ENCODE results near the gene NGF.
"Not testable (repeated sequence)": the region's sequence is repeated elsewhere in the genome, so short reads cannot be mapped to it uniquely, and the experiment has no call there.

NGF gene

DNA sequence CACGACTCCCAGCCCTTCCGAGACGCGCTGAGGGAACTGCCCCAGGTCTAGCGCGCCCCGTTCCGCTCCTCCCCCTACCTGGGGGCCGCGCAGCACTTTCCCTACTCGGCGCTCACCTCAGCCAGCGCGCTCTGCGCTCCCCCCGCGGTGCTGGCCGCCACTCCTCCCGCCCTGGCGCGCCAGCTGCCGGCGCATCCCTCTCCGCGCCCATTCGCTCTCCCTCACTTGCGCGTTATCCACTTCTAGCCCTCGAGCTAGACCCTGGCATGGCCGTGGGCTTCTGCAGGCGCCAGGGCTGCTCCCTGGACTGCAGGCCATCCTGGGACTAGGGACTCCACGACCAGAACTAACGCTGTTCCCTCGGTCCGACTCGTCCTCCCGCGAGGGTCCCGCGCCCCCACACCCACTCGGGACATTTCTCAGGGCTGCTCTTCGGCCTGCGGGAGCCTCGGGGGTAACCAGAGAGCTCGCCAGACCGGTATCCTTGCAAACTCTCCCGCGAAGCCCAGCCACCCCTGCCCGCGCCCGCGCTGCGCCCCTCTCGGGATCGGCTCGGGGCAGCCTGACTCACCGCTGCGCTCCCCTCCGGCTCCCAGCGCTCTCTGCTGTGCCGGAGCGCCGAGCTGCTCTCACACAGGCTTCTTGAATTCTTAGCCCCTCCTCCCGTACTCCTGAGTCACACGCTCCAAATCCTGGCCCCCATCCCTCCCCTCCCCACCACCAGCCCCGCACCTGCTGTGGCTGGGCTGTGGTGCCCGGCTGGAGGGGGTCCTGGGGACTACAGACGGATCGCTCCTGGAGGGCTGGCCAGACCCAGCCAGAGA lies at the start of gene NGF:
NGF (minus strand) TSS at position 617 of the 824 bp plus-strand sequence. CDS start 51,454 bp downstream, outside the sequence.
- peak; percentile 42 for DNase-seq

DNA sequence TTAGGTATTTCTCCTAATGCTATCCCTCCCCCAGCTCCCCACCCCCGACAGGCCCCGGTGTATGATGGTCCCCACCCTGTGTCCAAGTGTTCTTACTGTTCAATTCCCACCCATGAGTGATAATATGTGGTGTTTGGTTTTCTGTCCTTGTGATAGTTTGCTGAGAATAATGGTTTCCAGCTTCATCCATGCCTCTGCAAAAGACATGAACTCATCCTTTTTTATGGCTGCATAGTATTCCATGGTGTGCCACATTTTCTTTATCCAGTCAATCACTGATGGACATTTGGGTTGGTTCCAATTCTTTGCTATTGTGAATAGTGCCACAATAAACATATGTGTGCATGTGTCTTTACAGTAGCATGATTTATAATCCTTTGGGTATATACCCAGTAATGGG lies 45.4 kb upstream of the NGF start:
- not testable (repeated sequence) for DNase-seq

DNA sequence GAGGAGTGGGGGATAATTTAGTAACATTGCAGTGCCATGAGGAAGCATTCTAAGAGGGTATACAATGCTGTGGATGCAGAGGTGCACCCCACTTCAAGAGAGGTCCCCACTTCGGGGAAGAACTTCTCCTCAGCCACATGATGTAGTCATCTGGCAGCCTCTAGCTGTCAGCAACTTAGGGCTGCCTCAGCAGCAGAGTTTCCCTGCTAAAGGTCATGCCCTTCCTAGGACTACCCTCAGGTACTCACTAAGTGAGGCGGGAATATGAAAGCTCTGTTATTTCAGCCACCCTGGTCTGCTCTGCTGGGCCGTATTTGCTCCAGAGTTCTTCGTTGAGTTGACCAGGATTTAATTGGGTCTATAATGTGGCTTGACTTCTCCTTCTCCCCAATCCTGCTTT lies 41.9 kb upstream of the NGF start:
- no peak for DNase-seq

DNA sequence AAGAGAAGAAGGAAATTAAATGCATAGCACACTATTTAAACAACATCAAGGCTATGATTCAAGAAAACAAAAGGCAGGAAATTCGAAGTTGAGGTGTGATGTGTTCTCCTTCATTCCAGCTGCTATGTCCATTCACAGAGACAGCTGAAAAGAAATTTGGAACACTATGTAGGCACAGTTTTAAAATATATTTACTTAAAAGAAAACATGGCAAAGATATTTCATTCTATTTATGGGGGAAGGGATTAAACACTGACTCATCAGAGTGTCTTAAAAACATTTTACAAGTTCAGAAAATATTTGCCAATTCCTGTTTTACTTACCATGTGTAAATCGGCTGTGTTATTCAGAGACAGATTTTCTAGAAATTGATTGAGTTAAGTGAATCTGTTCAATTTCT lies 39.4 kb upstream of the NGF start:
- DNase-seq, result no peak

DNA sequence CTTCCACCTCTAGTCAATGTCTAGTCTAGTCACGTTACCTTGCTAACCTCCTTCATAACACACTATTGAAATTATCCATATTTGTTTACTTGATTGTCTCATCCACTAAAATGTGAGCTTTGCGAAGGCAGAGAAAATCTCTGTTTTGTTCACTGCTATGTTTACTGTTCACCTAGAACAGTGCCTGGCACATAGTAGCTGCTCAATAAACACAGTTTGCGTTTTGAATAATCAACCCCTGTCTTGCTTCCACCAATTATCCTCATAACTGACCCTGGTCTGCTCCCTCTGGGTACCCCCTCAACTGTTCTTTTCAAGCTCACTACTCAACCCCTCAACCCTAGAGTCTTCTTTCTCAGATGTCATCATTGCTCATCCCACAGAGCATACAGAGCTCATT lies 36.5 kb upstream of the NGF start:
- no peak for DNase-seq

DNA sequence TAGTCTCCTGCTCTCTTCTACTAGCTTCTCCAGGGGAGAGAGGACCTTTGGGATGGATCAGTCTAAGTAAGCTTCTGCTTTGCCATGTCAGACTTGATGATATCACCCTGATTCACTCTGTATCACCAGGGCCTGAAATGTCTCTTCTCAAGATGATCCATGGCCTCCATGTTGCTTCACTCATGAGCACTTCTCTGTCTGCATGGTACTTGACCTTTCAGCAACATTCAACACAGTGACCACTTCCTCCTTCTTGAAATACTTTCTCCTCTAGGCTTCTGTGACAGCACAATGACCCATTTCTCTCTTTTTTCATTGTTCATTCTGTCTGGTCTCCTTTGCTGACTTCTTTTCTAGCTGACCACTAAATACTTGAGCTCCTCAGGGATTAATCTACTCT lies 35.3 kb upstream of the NGF start:
- no peak for DNase-seq

DNA sequence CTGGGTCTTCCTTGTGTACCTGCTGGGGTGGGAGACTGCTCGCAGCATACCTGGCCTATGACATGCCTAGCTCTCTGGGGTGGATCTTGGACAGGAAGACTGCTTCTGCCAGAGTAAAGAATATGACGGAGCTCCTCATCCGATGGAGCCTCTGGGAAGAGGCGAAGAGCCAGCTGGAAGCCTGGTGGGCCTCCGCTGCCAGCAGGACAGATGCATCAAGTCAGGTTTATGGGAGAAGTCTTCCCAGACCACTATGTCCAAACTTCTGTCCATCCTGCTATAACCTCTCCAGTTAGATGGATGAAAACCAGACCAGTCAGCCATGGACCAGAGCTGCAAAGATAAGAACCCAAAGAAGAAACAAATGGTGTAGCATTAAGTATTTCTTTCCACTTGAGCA lies 27.7 kb upstream of the NGF start:
- DNase-seq, result no peak

DNA sequence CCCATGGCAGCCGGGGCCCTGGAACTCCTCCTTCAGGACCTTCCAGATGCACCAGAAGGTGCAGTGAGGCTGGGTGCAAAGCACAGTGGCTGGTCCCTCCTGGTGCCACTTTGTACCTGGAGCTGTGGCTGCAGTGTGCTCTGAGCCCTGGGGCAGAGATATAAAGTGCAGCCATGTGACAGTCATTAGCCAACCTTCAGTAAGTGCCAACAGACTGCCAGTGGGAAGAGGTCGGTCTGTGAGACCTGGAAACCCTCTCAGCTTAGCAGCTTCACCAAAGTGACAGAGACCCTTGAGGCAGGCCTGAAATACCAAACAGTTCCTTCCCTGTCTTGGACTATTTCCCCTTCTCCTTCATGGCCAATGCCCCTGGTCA lies 26.7 kb upstream of the NGF start:
- DNase-seq, result no peak

DNA sequence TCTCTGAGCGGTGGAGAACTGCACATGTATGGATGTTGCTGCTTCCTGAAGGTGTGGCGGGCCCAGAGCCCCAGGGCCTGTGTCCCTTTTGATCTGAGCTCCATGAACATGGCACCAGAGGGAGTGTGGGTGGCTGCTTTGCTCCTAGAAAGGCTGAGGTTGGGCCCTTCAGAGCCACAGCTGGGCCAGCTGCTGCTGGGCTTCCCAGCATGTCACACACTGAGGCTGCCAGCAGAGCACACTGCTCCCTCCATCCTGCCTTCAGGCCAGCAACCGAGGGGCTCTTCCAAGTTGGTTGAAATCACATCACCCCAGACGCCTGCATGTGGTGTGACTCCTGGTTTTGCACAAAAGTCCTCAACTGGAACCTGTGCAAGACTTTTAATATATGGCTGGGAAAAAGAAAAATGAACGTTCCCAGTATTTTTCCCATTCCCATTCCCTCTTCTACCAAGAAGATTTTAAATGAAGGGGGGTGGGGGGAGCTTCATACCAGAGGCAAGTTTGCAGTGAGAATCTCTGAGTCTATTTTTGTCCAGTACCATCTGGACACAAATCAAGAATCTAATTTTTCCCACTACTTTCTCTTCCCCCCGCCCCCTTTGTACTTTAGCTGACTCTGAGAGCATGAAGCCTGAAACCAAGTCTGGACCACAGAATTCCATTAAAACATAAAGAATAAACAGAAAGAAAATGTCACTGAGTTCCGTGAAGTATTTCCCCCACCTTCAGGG lies 26.2 kb upstream of the NGF start:
- DNase-seq, result no peak

DNA sequence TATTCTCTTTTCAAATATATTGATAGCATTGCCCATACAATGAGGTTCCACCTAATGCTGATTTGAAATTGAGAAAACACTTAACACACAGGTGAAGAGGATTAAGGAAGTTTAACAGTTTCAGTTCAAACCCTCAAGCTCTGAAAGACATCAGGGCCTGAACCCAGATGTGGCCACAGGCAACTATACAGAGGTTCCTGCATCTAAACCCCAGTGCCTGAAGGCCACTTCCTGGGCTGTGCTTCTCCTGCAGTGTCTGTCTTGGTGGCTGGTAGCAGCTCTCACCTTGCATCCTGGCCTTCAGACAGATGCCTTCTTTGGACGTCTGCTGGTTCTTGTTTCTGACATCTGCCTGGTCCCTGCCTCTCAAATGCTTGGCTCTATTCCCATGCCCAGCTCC lies 25.1 kb upstream of the NGF start:
- no peak for DNase-seq

DNA sequence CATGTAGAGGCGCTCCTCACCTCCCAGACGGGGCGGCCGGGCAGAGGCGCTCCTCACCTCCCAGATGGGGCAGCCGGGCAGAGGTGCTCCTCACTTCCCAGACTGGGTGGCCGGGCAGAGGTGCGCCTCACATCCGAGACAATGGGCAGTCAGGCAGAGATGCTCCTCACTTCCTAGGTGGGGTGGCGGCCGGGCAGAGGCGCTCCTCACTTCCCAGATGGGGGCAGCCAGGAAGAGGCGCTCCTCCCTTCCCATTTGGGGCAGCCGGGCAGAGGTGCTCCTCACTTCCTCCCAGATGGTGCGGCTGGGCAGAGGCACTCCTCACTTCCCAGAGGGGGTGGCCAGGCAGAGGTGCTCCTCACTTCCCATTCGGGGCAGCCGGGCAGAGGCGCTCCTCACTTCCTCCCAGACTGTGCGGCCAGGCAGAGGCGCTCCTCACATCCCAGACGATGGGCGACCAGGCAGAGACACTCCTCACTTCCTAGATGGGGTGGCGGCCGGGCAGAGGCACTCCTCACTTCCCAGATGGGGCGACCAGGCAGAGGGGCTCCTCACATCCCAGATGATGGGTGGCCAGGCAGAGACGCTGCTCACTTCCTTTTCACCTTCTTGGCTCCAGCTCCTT lies 22.6 kb upstream of the NGF start:
- not testable (repeated sequence) for DNase-seq

DNA sequence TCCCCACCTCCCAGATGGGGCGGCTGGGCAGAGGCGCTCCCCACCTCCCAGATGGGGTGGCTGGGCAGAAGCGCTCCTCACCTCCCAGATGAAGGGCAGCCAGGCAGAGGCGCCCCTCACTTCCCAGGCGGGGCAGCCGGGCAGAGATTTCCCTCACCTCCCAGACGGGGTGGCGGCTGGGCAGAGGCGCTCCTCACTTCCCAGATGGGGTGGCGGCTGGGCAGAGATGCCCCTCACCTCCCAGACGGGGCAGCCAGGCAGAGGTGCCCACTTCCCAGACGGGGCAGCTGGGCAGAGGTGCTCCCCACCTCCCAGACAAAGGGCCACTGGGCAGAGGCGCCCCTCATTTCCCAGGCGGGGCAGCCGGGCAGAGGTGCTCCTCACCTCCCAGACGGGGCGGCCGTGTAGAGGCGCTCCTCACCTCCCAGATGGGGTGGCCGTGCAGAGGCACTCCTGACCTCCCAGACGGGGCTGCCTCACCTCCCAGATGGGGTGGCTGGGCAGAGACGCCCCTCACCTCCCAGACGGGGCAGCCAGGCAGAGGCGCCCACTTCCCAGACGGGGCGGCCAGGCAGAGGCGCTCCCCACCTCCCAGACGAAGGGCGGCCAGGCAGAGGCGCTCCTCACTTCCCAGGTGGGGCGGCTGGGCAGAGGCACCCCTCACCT lies 21.9 kb upstream of the NGF start:
- DNase-seq, result not testable (repeated sequence)

DNA sequence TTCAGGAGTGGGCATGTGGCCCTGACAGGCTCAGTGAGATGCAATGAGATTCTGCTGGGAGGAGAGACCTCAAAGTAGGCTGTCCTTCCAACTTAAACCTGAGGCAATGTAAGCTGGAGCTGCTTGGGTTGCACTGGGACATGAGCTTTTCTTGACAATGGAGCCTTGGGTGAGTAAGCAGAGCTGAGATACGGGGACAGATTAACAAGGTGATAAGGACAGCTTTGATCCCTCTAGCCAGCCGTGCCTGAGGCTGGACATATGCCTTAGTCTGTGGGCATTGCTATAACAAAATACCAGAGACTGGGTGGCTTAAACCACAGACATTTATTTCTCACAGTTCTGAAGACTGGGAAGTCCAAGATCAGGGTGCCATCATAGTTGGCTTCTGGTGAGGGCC lies 18.3 kb upstream of the NGF start:
- no peak for DNase-seq

DNA sequence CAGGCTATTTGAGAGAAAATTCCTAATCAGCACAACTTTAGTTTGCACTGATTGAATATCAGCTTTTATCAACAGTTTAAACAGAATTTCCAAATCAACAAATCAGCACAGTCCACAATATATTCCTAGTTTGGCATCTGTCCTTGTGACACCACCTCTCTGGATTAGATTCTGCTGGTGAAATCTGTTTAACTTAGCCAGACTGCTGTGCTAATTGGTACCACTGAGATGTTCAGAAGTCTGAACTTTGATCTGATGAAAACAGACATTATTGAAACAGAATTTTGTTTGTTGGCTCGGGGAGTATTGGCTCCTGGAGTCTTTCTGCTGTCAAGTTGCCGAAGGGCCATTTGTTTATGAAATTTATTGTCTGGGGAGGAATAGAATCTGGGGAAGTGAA lies 17.0 kb upstream of the NGF start:
- no peak for DNase-seq

DNA sequence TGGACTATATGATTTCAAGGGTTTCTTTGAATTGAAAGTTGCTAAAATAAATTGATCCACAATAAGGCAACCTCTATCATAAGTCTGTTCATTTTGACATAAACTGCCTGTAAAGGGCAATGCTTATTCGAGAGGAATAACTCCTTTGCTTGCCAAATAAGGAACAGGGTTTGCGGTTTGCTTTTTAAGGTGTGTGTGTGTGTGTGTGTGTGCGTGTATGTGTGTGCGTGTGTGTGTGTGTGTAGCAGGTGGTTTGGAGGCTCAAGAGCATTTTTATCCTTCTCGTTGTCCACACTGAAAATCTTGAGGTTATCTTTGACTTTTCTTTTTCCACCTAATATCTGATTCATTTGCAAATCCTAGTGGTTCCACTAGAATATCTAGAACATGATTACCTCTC lies 13.1 kb upstream of the NGF start:
- no peak for DNase-seq

DNA sequence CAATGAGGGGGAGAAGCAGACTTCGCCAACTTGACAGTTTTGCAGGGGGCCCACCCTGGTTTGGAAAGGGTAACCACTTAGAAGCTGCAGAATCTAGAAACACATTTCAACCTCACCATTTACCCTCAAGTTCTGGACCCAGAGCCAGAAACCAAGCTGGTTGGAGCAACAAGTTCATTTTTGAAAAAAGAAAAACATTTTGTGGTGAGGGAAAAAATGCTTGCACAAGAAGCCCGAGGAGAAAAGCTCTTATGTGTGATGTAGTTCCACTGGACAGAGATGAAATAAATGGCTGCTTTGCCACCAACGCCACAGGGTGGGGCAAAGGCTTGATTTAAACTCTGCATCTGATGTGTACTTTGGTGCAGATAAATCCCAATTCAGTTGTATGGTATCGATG lies 10.6 kb upstream of the NGF start:
- DNase-seq, result no peak

DNA sequence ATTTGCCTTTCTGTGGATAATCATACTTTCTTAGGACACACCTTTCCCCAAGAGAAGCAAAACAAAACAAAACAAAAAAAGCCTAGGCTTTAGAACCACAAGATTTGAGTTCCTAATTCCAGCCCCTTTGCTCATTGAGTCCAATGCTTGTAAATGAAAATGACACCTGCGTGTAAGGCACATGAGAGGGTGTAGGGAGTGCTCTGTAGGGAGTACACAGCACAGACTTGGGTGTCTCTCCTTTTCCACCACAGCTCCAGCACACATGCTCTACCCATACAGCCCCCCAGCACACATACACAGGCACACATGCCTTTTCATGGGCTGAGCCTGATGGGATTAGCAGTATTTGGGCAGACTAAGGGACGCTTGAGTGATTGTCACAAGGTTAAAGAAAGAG lies 9.2 kb upstream of the NGF start:
- no peak for DNase-seq

DNA sequence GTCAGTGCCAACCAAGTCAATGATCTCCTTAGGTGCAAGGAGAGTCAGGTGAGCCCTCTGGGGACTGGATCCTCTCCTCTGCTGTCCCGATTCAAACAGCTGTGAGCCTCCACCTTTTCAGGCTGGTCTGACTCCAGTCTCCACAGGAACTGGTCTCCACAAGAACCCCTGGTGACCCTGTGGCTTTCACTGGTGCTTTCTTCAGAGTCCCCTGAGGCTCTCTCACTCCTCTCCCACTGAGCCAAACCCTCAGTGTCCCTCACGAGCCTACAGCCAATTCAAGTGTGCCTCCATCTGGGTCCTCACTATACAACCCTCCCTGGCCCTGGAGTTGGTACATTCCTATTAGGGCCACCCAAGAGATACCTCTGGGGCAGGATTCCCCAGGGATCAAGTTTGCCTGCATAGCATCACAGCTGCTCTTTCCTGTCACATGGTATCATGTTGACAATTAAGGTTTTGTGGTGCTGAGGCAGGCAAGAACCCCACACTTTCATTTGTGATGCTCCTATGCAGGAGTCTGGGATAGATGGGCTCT lies 5.2 kb upstream of the NGF start:
- no peak for DNase-seq

DNA sequence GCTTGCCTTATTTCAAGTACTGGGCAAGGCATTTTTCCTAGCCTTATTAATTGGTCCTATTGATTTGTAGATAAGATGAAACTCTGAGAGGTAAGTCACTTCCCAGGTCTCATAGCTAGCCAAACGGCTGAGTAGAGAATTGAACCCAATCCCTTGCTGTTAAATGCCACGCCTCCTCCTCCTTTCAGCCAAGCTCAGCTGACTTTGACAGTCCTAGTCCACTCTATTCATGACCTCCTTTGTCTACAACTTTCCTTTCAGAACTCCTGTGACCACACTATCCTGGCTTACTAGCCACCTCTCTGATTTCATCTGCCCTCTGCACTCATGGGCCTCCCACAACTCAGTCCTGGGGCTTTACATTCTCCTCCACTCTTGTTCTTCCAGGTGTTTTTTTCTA lies 3.9 kb upstream of the NGF start:
- DNase-seq, result no peak

DNA sequence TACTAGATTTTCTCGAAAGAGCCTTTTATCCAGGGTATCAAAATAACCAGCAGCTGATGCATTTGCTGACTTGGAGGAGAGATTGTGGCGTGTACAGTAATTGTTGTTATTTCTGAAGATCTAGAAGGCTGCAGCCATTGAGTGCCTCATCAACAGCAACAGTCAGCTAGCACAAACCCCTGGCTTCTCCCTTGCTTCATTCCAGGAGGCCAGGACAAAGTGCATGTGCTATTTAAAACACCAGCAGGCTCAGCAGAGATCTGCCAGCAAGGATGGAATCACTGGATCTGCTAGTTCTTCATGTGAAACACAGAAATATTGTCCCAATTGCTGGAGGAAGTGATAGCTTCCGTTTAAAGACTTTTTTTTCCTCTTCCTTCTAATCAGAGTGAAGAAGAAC lies 2.8 kb upstream of the NGF start:
- no peak for DNase-seq

DNA sequence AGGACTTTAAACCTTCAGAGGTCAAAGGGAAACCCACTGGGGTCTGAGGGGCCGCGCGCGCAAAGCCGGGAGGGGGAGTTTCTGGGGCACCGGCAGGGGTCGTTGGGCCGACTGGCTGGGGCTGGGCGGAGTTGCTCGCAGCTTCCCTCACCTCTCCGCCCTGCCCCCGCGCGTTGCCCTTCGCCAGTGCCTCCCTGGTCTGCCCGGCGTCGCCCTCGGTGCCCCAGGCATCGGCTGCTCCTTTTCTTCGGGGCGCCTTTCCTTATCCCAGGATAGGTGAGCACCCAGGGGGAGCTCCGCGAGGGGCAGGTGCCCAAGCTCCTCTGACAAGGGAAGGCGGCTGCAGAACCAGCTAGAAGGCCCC lies 390 bp upstream of the NGF start:
- no peak for DNase-seq

DNA sequence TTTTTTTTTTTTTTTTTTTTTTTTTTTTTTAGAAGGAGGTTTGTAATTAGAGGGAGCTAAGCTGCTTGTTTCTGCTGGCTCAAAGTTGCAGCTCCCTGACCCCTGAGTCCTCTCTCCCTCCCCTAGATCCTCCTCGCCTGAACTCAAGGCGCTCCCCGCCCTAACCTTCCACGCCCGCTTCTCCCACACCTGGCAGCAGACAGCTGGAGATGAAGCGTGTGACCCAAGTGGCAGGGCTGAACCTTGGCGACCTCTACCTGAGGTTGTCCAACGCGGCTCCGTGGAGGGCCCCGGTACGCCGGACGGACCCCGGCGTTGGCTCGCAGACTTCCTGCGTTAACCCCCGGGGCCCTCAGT lies 795 bp downstream of the NGF start:
- DNase-seq, result no peak

DNA sequence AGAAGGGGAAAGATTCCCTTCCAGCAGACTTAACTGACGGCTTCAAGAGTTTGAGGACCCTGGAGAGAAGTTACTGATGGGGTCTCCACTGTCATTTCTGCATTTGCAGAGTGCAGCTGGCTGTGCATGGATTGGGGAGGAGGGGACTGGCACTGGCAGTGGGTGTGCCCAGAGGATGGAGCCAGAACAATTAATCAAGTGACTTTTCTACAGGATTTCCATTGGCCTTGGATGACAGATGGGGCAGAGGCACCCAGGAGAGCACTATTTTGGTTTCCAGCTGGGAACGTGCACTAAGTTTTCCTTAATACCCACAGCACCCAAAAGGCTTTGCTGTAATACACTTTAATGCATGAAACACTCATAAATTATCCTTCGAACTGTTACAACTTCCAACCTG lies 1.3 kb downstream of the NGF start:
- DNase-seq, result no peak
